Endothelial cell of umbilical vein (primary cell): ENCODE results near the gene MNAT1. TPM values are rescaled to one million over a fixed set of nuclear protein-coding genes. Genes with fewer than 3 reads are reported as not detected.

Experiments used
- BruUV-seq: library from RNA; stranded (reverse); fragments of 400-500 nt; replicated peaks from 2 replicates; lab custom pipeline; 2021; lab: Mats Ljungman, UMichigan
- CTCF ChIA-PET: fragments of 300-600, 350-600 bp; sonication (Branson Sonifier 250); formaldehyde crosslinking; loops from one replicate; lab custom pipeline; 2021; ENCODE audit warnings: antibody characterized with exemption, inconsistent platforms; lab: Charles Lee
- POLR2A ChIA-PET: fragments of 300-600, 350-600 bp; sonication (Branson Sonifier 250); formaldehyde crosslinking; loops from one replicate; lab custom pipeline; 2021; ENCODE audit warnings: antibody characterized with exemption, inconsistent platforms; lab: Charles Lee
- DNase-seq: peaks from one replicate; pipeline ENCODE4 v3.0.0-alpha.2; 2011; ENCODE audit warnings: low read depth, low spot score
- FAIRE-seq: peaks from 2 replicates; lab custom pipeline; 2011; peaks lifted over from hg19 to GRCh38; lab: Jason Lieb, UNC
- H2AFZ ChIP-seq: 2 replicates; pipeline ENCODE4 v1.6.0; 2012; ENCODE audit warnings: low read depth, low read length, control low read depth, inconsistent platforms
- H3K27ac ChIP-seq: 2 replicates; pipeline ENCODE4 v1.5.1; 2011; ENCODE audit warnings: low read depth, mild to moderate bottlenecking, control low read depth, low read length, moderate library complexity; ENCODE audit not compliant: insufficient read depth
- H3K27me3 ChIP-seq, 2 experiments: 2 replicates each; pipeline versions ENCODE4 v1.6.0 to v1.6.1; 2011; ENCODE audit warnings: low read length in 2 of 2, mixed read lengths in 1 of 2; ENCODE audit not compliant: control insufficient read depth in 2 of 2, insufficient read depth in 2 of 2
- H3K36me3 ChIP-seq, 2 experiments: 2 replicates in 1 of 2; 3 replicates in 1 of 2; pipeline ENCODE4 v1.5.1; 2011; ENCODE audit warnings: low read length in 2 of 2, mild to moderate bottlenecking in 1 of 2, moderate library complexity in 1 of 2; ENCODE audit not compliant: control insufficient read depth in 2 of 2, insufficient read depth in 2 of 2; ENCODE audit errors: extremely low read depth in 1 of 2
- H3K4me1 ChIP-seq: 3 replicates; pipeline ENCODE4 v1.5.1; 2011; ENCODE audit warnings: mild to moderate bottlenecking, low read length; ENCODE audit not compliant: control insufficient read depth, insufficient read depth; ENCODE audit errors: extremely low read depth
- H3K4me2 ChIP-seq: 2 replicates; pipeline ENCODE4 v1.6.1; 2011; ENCODE audit warnings: low read length, control low read depth, mixed read lengths; ENCODE audit not compliant: insufficient read depth
- H3K4me3 ChIP-seq, 3 experiments: fragments of 200-600 bp in 1 of 3; sonication (generic), shearing (Covaris generic) in 1 of 3; replicated peaks in 1 of 3; 2 replicates each; pipeline ENCODE4 v1.5.1; 2011 to 2016; ENCODE audit warnings: control low read depth in 3 of 3, low read length in 3 of 3, mild to moderate bottlenecking in 2 of 3, inconsistent platforms in 1 of 3, low read depth in 1 of 3, moderate library complexity in 1 of 3; ENCODE audit not compliant: insufficient read depth in 1 of 3
- H3K79me2 ChIP-seq: 2 replicates; pipeline ENCODE4 v1.6.0; 2012; ENCODE audit warnings: low read length, inconsistent platforms; ENCODE audit not compliant: control insufficient read depth, insufficient read depth
- H3K9ac ChIP-seq: replicated peaks from 2 replicates; pipeline ENCODE3; 2011; ENCODE audit warnings: low read length, control low read depth; ENCODE audit not compliant: insufficient read depth; ENCODE audit errors: extremely low read depth
- H3K9me1 ChIP-seq: replicated peaks from 3 replicates; pipeline ENCODE4 v1.6.0; 2011; ENCODE audit warnings: mild to moderate bottlenecking, low read length; ENCODE audit not compliant: control insufficient read depth, insufficient read depth; ENCODE audit errors: extremely low read depth
- H3K9me3 ChIP-seq: replicated peaks from 2 replicates; pipeline ENCODE4 v1.5.1; 2012; ENCODE audit warnings: low read length, inconsistent platforms; ENCODE audit not compliant: control insufficient read depth, insufficient read depth
- H4K20me1 ChIP-seq: replicated peaks from 2 replicates; pipeline ENCODE3; 2011; ENCODE audit warnings: mild to moderate bottlenecking, low read length; ENCODE audit not compliant: control insufficient read depth, insufficient read depth; ENCODE audit errors: extremely low read depth
- EZH2 ChIP-seq: IDR thresholded peaks from 2 replicates; pipeline ENCODE4 v1.6.1; 2012; ENCODE audit warnings: borderline replicate concordance, low read depth, mild to moderate bottlenecking, moderate library complexity, low read length, inconsistent platforms; ENCODE audit not compliant: severe bottlenecking
- FOS ChIP-seq: IDR thresholded peaks from 2 replicates; pipeline ENCODE4 v1.6.1; 2011; ENCODE audit warnings: mild to moderate bottlenecking, low read length, moderate library complexity, borderline replicate concordance; ENCODE audit not compliant: insufficient read depth
- GATA2 ChIP-seq: IDR thresholded peaks from 2 replicates; pipeline ENCODE4 v1.7.0; 2011; ENCODE audit warnings: low read depth, mild to moderate bottlenecking, moderate library complexity, mixed read lengths, low read length; ENCODE audit not compliant: insufficient read length, insufficient read depth
- JUN ChIP-seq: IDR thresholded peaks from 2 replicates; pipeline ENCODE4 v1.6.1; 2011; ENCODE audit warnings: borderline replicate concordance, low read depth; ENCODE audit not compliant: insufficient read length, insufficient read depth
- MAX ChIP-seq: IDR thresholded peaks from 2 replicates; pipeline ENCODE4 v1.6.1; 2011; ENCODE audit not compliant: insufficient read depth, insufficient read length
- MYC ChIP-seq: IDR thresholded peaks from one replicate; pipeline ENCODE4 v1.6.1; 2011; ENCODE audit warnings: mild to moderate bottlenecking, low read depth, low read length
- POLR2A ChIP-seq: IDR thresholded peaks from 2 replicates; pipeline ENCODE4 v1.6.1; 2012; ENCODE audit warnings: low read depth, mild to moderate bottlenecking, control low read depth, low read length
- POLR2AphosphoS5 ChIP-seq: IDR thresholded peaks from 2 replicates; pipeline ENCODE4 v1.6.1; 2012; ENCODE audit warnings: low read depth, mild to moderate bottlenecking, control low read depth, low read length, moderate library complexity; ENCODE audit not compliant: insufficient read depth
- dilution Hi-C: fragments of 300-500 bp; cut with MboI; formaldehyde crosslinking; loops from one replicate; pipeline ENCODE4 v1.15.0; 2019; ENCODE audit warnings: low sequenced_read_pairs; ENCODE audit not compliant: extremely low pct_ligation_motif_present
- intact Hi-C: fragments of 100-400 bp; cut with micrococcal nuclease; formaldehyde crosslinking; loops from one replicate; pipeline ENCODE4 v1.10.0; 2022
- polyA plus RNA-seq, 4 experiments: library from polyadenylated mRNA; depleted of rRNA in 3 of 4; stranded (reverse) in 3 of 4; unstranded in 1 of 4; fragments of >200 nt; gene quantifications; 2 replicates each; pipeline versions ENCODE4 v1.2.1 to v1.2.3, GENCODE V29; 2011 to 2012; ENCODE audit warnings: missing spikeins in 1 of 4
- total RNA-seq: library from RNA; stranded (reverse); gene quantifications from 2 replicates; pipeline ENCODE4 v1.2.3, GENCODE V29; 2021

Gene MNAT1
- total and polyA plus RNA-seq, 2 donors (not counting 3 experiments of a cell fraction or from before 2014, with no cell fraction given), result 35.7 to 55.7 TPM

DNA sequence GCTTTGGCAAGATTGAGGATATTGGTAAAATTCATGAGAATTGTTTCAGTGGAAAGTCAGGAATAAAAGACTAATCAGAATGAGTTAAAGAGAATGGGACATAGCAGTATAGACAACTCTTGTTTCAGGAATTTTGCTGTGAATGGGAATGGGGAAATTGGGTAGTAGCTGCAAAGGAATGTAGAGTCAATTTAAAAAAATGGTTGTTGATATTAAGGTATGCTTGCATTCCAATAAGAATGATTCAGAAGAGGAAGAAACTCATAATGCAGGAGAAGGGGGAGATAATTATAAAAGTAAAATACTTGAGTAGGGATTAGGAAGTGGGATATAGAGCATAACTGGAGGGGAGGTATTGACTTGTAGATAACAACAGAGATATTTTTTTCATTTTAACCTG lies 40.7 kb downstream of the MNAT1 start:
- Histone ChIP-seq H2AFZ (no peak overlapping the region), H4K20me1 (peaks cover 4% of the 10 kb centered on the region), H3K9me3 (no peaks in the 10 kb centered on the region), H3K4me3 (no peak overlapping the region), H3K36me3 (no peaks in the 10 kb centered on the region), H3K4me1 (peaks cover 17% of the 10 kb centered on the region), H3K9me1 (no peaks in the 10 kb centered on the region), H3K79me2 (peaks cover 35% of the 10 kb centered on the region), H3K27ac (peak overlapping the region; percentile 9), H3K27me3 (no peaks in the 10 kb centered on the region), H3K9ac (no peak overlapping the region), H3K4me2 (peak overlapping the region; percentile 56)
- FAIRE-seq (peak; percentile 71), DNase-seq (peak; percentile 58)
- intact Hi-C loops (no loop called here), dilution Hi-C loops (no loop called here)
- no TSS peak for BruUV-seq
- CTCF ChIA-PET, result interaction anchor here (1.3 kb wide), 1 partner anchor 251 kb away, joined by 3 read pairs; no protein-coding TSS in a partner anchor
- TF ChIP-seq FOS, result peak; percentile 42
- TF ChIP-seq POLR2A, result no peak
- TF ChIP-seq MYC, result no peak
- no peak for TF ChIP-seq EZH2
- no peak for TF ChIP-seq MAX
- no peak for TF ChIP-seq POLR2AphosphoS5
- peak; percentile 38 for TF ChIP-seq JUN
- TF ChIP-seq GATA2, result no peak
- POLR2A ChIA-PET, result no interaction called here
